ENCODE measurements around the gene C20orf144.
A peak's percentile ranks its signal among the peaks of the same experiment; 100 is the strongest.

The C20orf144 gene

DNA sequence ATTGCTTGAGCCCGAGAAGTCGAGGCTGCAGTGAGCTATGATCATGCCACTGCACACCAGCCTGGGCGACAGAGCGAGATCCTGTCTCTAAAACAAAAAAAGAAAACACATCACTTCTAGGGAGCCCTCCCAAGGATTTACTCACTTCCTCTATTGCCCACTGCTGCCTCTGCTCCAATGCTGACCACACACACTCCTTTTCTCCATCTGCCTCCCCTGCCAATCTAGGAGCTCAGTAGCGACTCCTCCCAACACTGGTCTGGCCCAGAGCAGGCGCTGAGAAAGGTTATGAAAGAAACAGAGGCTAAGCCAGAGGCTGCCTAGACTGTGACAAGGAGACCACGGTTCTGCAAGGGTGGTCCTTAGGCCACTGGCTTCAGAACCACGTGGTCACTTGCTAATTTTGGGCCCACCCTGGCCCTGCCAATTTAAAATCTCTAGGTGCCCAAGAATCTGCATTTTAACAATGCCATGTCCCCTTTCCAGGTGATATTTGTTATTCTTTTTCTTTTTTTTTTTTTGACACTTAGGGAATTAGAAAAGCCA, 25.3 kb downstream of the C20orf144 start:
- TF ChIP-seq, protein P1, sequence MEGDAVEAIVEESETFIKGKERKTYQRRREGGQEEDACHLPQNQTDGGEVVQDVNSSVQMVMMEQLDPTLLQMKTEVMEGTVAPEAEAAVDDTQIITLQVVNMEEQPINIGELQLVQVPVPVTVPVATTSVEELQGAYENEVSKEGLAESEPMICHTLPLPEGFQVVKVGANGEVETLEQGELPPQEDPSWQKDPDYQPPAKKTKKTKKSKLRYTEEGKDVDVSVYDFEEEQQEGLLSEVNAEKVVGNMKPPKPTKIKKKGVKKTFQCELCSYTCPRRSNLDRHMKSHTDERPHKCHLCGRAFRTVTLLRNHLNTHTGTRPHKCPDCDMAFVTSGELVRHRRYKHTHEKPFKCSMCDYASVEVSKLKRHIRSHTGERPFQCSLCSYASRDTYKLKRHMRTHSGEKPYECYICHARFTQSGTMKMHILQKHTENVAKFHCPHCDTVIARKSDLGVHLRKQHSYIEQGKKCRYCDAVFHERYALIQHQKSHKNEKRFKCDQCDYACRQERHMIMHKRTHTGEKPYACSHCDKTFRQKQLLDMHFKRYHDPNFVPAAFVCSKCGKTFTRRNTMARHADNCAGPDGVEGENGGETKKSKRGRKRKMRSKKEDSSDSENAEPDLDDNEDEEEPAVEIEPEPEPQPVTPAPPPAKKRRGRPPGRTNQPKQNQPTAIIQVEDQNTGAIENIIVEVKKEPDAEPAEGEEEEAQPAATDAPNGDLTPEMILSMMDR (IDR thresholded peaks at IDR 0.05; ENCODE audit: unreplicated experiment in 3 of 3) = no peak
- no peaks in the 10 kb centered on the region for H3K27me3 Mint-ChIP-seq (ENCODE audit: low read depth)
- peaks cover 15% of the 10 kb centered on the region for H3K4me1 Mint-ChIP-seq

DNA sequence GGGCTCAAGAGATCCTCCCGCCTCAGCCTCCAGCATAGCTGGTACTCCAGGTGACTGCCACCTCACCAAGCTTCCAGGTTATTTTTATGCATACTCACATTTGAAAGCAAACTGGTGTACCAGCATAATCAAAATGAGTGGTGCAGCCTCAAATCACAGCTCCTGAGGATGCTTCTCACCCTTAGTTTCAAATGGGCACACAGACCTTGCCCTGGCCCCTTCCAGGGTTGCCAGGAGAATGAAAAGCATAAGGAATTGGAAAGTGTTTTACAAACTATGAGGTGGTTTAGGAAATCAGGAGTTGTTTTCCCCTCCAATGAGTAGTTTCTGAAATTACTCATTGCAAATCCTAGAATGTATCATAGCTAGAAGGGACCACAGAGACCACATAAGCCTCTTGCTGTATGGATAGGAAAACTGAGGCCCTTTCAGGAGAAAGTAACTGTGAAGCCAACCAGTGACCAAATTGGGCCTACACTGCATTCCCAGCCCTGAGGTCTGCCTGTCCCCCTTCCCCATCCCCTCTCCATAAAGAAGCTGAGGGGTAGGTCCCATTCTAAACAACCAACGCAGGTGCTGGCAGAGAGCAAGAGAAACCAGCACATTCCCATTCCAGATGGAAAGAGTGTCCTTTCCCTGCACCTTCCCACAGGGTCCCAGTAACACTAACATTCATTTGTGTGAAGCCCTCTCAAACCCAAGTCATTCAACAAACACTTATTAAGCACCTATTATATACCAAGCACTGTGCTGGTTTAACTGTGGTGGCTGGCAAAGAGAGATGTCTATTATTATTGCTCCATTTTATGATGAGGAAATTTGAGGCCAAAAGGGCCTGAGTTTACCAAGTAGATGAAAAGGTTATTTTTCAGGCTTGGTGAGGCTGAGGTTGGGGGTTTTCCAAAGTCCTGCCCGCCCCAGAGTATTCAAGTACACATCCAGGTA, 26.1 kb downstream of the C20orf144 start:
- H3K9me3 Mint-ChIP-seq = no peaks in the 10 kb centered on the region
- no peaks in the 10 kb centered on the region for H3K27me3 Mint-ChIP-seq (ENCODE audit: low read depth)
- TF ChIP-seq, protein P1 (IDR thresholded peaks at IDR 0.05; ENCODE audit: unreplicated experiment in 3 of 3) = no peak
- H3K27ac Mint-ChIP-seq = no peak overlapping the region
- H3K36me3 Mint-ChIP-seq (ENCODE audit: low read depth) = no peaks in the 10 kb centered on the region
- H3K4me1 Mint-ChIP-seq = peaks cover 11% of the 10 kb centered on the region
- H3K4me3 Mint-ChIP-seq = peak overlapping the region in 2 of 3 experiments; percentile 41 to 48

More for the DNA sequence above, 25.3 kb downstream of the C20orf144 start:
- H3K9me3 Mint-ChIP-seq = no peaks in the 10 kb centered on the region
- no peak overlapping the region for H3K27ac Mint-ChIP-seq
- H3K36me3 Mint-ChIP-seq (ENCODE audit: low read depth) = no peaks in the 10 kb centered on the region
- peak overlapping the region in 2 of 3 experiments; percentile 82 to 90 for H3K4me3 Mint-ChIP-seq

DNA sequence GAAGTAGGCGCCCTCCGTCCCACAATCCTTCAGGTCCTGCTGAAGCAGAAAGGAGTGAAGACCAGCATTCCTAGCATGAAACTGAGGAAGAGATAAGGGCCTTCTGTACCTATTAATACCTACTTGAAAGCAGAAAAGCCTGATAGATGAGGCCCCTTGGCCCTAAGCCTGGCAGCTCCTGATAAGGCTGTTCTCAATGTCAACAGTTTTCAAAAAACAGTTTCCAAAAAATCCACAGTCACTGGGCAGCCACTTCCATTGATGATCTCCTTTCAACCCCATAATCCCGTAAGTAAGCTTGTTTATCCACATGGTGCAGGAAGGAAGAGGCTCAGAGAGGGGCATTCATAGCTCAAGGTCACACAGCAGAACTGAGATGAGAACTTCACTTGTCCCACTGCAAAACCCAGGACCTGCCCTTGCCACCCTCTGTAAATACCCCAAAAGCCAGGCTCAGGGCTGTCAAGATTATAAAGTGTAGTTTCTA, 26.9 kb downstream of the C20orf144 start:
- no peak overlapping the region for H3K27ac Mint-ChIP-seq
- no peaks in the 10 kb centered on the region for H3K27me3 Mint-ChIP-seq (ENCODE audit: low read depth)
- TF ChIP-seq, protein P1 (IDR thresholded peaks at IDR 0.05; ENCODE audit: unreplicated experiment in 3 of 3) = no peak
- no peaks in the 10 kb centered on the region for H3K9me3 Mint-ChIP-seq
- H3K36me3 Mint-ChIP-seq (ENCODE audit: low read depth) = no peaks in the 10 kb centered on the region
- no peak overlapping the region for H3K4me3 Mint-ChIP-seq
- H3K4me1 Mint-ChIP-seq = peaks cover 12% of the 10 kb centered on the region

DNA sequence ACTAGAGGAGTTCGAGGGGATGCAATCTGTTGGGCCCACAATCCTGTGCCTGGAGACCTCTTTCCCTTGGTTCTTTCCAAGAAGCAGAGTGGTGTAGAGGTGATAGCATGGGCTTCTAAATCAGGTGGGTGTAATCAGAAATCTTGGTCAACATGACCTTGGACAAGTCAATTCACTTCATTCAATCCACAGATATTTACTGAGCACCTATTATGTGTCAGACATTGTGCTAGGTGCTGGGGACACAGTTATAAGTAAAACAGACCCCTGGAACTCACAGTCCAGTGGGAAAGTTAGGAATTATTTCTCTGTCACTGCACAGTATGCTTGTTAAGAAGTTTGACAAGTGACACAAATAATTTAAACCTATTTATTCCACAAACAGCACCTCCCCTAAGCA, 27.4 kb downstream of the C20orf144 start:
- Mint-ChIP-seq H3K4me1 (peaks cover 17% of the 10 kb centered on the region), H3K36me3 (ENCODE audit: low read depth) (no peaks in the 10 kb centered on the region), H3K27me3 (ENCODE audit: low read depth) (no peaks in the 10 kb centered on the region), H3K27ac (no peak overlapping the region), H3K4me3 (no peak overlapping the region), H3K9me3 (no peaks in the 10 kb centered on the region)
- TF ChIP-seq, protein P1 (IDR thresholded peaks at IDR 0.05; ENCODE audit: unreplicated experiment in 3 of 3) = no peak

DNA sequence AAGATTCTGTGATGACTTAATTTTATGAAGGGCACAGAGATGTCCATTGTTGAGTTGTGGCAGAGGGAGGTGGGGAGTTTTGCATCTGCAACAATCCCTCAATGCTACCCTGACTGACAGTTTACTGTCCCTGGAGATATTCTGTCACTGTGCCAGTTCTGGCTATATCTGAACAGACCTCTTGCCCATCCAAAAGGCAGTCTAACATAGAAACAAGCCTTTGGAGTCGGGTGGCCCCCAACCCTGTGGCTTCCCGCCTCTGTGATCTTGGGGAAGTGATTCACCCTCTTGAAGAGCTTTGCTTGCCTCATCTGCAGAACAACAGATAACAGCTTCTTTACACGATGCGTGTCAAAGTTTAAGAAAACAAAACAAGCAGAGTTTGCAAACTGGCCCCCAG, 27.8 kb downstream of the C20orf144 start:
- no peaks in the 10 kb centered on the region for H3K36me3 Mint-ChIP-seq (ENCODE audit: low read depth)
- no peak overlapping the region for H3K4me3 Mint-ChIP-seq
- H3K9me3 Mint-ChIP-seq = no peaks in the 10 kb centered on the region
- no peak overlapping the region for H3K27ac Mint-ChIP-seq
- H3K4me1 Mint-ChIP-seq = peaks cover 15% of the 10 kb centered on the region
- TF ChIP-seq, protein P1 (IDR thresholded peaks at IDR 0.05; ENCODE audit: unreplicated experiment in 3 of 3) = no peak
- H3K27me3 Mint-ChIP-seq (ENCODE audit: low read depth) = no peaks in the 10 kb centered on the region

Data from nephron (organoid).